B cell (primary cell): ENCODE data around the gene EPOP. TPM values are rescaled to one million over a fixed set of nuclear protein-coding genes. Genes with fewer than 3 reads are reported as not detected.

Source experiments
- ATAC-seq: fragments of 200-7000 bp; cut with Tn5 transposase; one replicate; pipeline ENCODE4 v1.10.0; 2021; ENCODE audit warnings: low read depth, mild to moderate bottlenecking, moderate number of reproducible peaks, moderate library complexity
- CTCF ChIA-PET: fragments of 350-600 bp; sonication (Branson Sonifier 250); formaldehyde crosslinking; loops from one replicate; lab custom pipeline; 2021; ENCODE audit warnings: antibody characterized with exemption, inconsistent platforms; lab: Charles Lee
- POLR2A ChIA-PET: fragments of 350-600 bp; sonication (Branson Sonifier 250); formaldehyde crosslinking; loops from one replicate; lab custom pipeline; 2021; ENCODE audit warnings: antibody characterized with exemption; lab: Charles Lee
- DNase-seq: peaks from one replicate; pipeline ENCODE4 v3.0.0; 2013
- H2AFZ ChIP-seq: 2 replicates; pipeline ENCODE4 v1.6.1; 2012; ENCODE audit warnings: mild to moderate bottlenecking, low read depth, low read length; ENCODE audit not compliant: insufficient read depth, poor library complexity, severe bottlenecking
- H3K27ac ChIP-seq, 2 donors: 1 replicate in 1 of 2; 2 replicates in 1 of 2; pipeline ENCODE4 v1.5.1; 2012 to 2013; ENCODE audit warnings: low read length in 2 of 2, mild to moderate bottlenecking in 2 of 2, moderate library complexity in 1 of 2
- H3K27me3 ChIP-seq, 4 experiments: fragments of 200-600 bp in 1 of 4; sonication (generic) in 1 of 4; replicated peaks in 1 of 4; 1 replicate in 2 of 4; 2 replicates in 2 of 4; pipeline versions ENCODE4 v1.6.1 to v1.7.0; 2013 to 2016; ENCODE audit warnings: low read length in 3 of 4, mild to moderate bottlenecking in 2 of 4, mixed read lengths in 1 of 4, moderate library complexity in 1 of 4; ENCODE audit not compliant: insufficient read depth in 4 of 4, control insufficient read depth in 3 of 4; ENCODE audit errors: control extremely low read depth in 1 of 4
- H3K36me3 ChIP-seq, 2 experiments: replicated peaks in 1 of 2; 1 replicate in 1 of 2; 2 replicates in 1 of 2; pipeline versions ENCODE4 v1.6.1 to v1.7.1; 2013; ENCODE audit warnings: low read length in 1 of 2; ENCODE audit not compliant: insufficient read depth in 2 of 2, control insufficient read depth in 1 of 2; ENCODE audit errors: control extremely low read depth in 1 of 2, extremely low read depth in 1 of 2
- H3K4me1 ChIP-seq, 2 donors: fragments of 200-600 bp in 1 of 2; sonication (generic) in 1 of 2; 1 replicate in 1 of 2; 2 replicates in 1 of 2; pipeline versions ENCODE4 v1.5.1 to v1.6.1; 2013 to 2017; ENCODE audit warnings: low read length in 2 of 2; ENCODE audit not compliant: control insufficient read depth in 2 of 2, insufficient read depth in 2 of 2
- H3K4me2 ChIP-seq: replicated peaks from 2 replicates; pipeline ENCODE3; 2012; ENCODE audit warnings: mild to moderate bottlenecking, low read depth, low read length; ENCODE audit not compliant: poor library complexity, severe bottlenecking
- H3K4me3 ChIP-seq, 5 experiments: fragments of 200-600 bp in 1 of 5; sonication (generic) in 1 of 5; 1 replicate in 3 of 5; 2 replicates in 2 of 5; pipeline versions ENCODE4 v1.5.1 to v1.7.0; 2011 to 2016; ENCODE audit warnings: low read length in 4 of 5, mild to moderate bottlenecking in 4 of 5, low read depth in 2 of 5, control low read depth in 1 of 5, moderate library complexity in 1 of 5; ENCODE audit not compliant: insufficient read depth in 1 of 5; ENCODE audit errors: control extremely low read depth in 1 of 5, extremely low read depth in 1 of 5
- H3K79me2 ChIP-seq: fragments of 200-600 bp; sonication (generic); one replicate; pipeline ENCODE4 v1.6.0; 2016; ENCODE audit warnings: low read length; ENCODE audit not compliant: control insufficient read depth, insufficient read depth
- H3K9ac ChIP-seq: fragments of 200-600 bp; sonication (generic); 2 replicates; pipeline ENCODE4 v1.6.1; 2017; ENCODE audit warnings: mild to moderate bottlenecking, low read length, moderate library complexity
- H3K9me3 ChIP-seq, 3 donors: one replicate each; pipeline versions ENCODE4 v1.6.1 to v1.7.1; 2013; ENCODE audit warnings: low read length in 2 of 3; ENCODE audit not compliant: control insufficient read depth in 2 of 3, insufficient read depth in 1 of 3; ENCODE audit errors: control extremely low read depth in 1 of 3
- H4K20me1 ChIP-seq: 2 replicates; pipeline ENCODE4 v1.6.0; 2012; ENCODE audit warnings: mild to moderate bottlenecking, low read length; ENCODE audit not compliant: insufficient read depth, control insufficient read depth, poor library complexity, severe bottlenecking
- H3K27ac Mint-ChIP-seq: one replicate; pipeline ENCODE4 v1.8.0; 2021; ENCODE audit warnings: mixed read lengths
- H3K27me3 Mint-ChIP-seq: one replicate; pipeline ENCODE4 v1.8.0; 2021; ENCODE audit warnings: mixed read lengths
- H3K4me1 Mint-ChIP-seq: one replicate; pipeline ENCODE4 v1.8.0; 2021; ENCODE audit warnings: mixed read lengths
- H3K4me3 Mint-ChIP-seq: one replicate; pipeline ENCODE4 v1.8.0; 2021; ENCODE audit warnings: mixed read lengths
- H3K9me3 Mint-ChIP-seq: one replicate; pipeline ENCODE4 v1.8.0; 2022; ENCODE audit warnings: mixed read lengths; ENCODE audit not compliant: insufficient read depth
- CTCF ChIP-seq: fragments of 200-600 bp; IDR thresholded peaks from one replicate; pipeline ENCODE4 v1.8.0; 2022; ENCODE audit warnings: antibody characterized with exemption, mild to moderate bottlenecking
- EZH2 ChIP-seq: IDR thresholded peaks from 2 replicates; pipeline ENCODE4 v1.6.1; 2012; ENCODE audit warnings: borderline replicate concordance, low read depth, mild to moderate bottlenecking, moderate library complexity, low read length; ENCODE audit not compliant: insufficient read depth, poor library complexity, severe bottlenecking
- WGBS: methylation state at CpG from one replicate; pipeline ENCODE4 v1.1.5; 2013; ENCODE audit warnings: missing lambda C conversion rate; ENCODE audit not compliant: insufficient coverage; 5-methylcytosine and 5-hydroxymethylcytosine counted together
- intact Hi-C: fragments of 100-400 bp; cut with micrococcal nuclease; formaldehyde crosslinking; loops from one replicate; pipeline ENCODE4 v1.10.0; 2022
- polyA plus RNA-seq: library from polyadenylated mRNA; depleted of rRNA; stranded (reverse); fragments of >200 nt; gene quantifications from 2 replicates; pipeline ENCODE4 v1.2.3, GENCODE V29; 2012
- total RNA-seq, 2 donors: library from RNA; stranded (reverse); fragments of 120-200 nt in 1 of 2; gene quantifications; 1 replicate in 1 of 2; 2 replicates in 1 of 2; pipeline versions ENCODE4 v1.2.3 to v1.2.4, GENCODE V29; 2013 to 2022

The EPOP gene
- total and polyA plus RNA-seq, 2 donors (not counting 1 experiment from before 2014, with no cell fraction given) = 0.66 to 1.2 TPM

- no peak for TF ChIP-seq CTCF
- intact Hi-C loops = no loop called here
- Histone ChIP-seq H4K20me1 (no peaks in the 10 kb centered on the region), H3K27me3 (peaks cover 0 to 45% (median 4%) of the 10 kb centered on the region in 4 experiments), H3K4me1 (peaks cover 0 to 8% of the 10 kb centered on the region in 2 donors), H3K4me2 (peak overlapping the region; percentile 24), H3K4me3 (no peak overlapping the region), H3K9me3 (peaks cover 0 to 3% (median 0%) of the 10 kb centered on the region in 3 donors), H2AFZ (peak overlapping the region; percentile 15), H3K36me3 (no peaks in the 10 kb centered on the region), H3K9ac (no peak overlapping the region), H3K79me2 (no peaks in the 10 kb centered on the region), H3K27ac (no peak overlapping the region)
- no peak for DNase-seq
- H3K27ac Mint-ChIP-seq = no peak overlapping the region
- 43% methylated on average over 12 of the region's 21 CpGs for WGBS
- no peak overlapping the region for H3K4me3 Mint-ChIP-seq
- no peaks in the 10 kb centered on the region for H3K9me3 Mint-ChIP-seq
- CTCF ChIA-PET = interaction anchor here (1.2 to 1.5 kb wide), 2 partner anchors 12 to 97 kb away, joined by 4 read pairs; no protein-coding TSS in a partner anchor
- ATAC-seq = no peak
- H3K4me1 Mint-ChIP-seq = peaks cover 4% of the 10 kb centered on the region
- POLR2A ChIA-PET = no interaction called here
- H3K27me3 Mint-ChIP-seq = peaks cover 41% of the 10 kb centered on the region
Observed at GRCh38 chr17:38654411-38655398, 20.1 kb downstream of the EPOP start.

- no peak overlapping the region for H3K4me2 ChIP-seq
- WGBS = 83% methylated on average over 1 of the region's 5 CpGs
- CTCF ChIA-PET = interaction anchor here (1.2 to 1.5 kb wide), 3 partner anchors 13 to 591 kb away, joined by 3 to 4 read pairs (median 4); no protein-coding TSS in a partner anchor
- no peaks in the 10 kb centered on the region for H4K20me1 ChIP-seq
- Mint-ChIP-seq H3K4me1 (peaks cover 4% of the 10 kb centered on the region), H3K4me3 (no peak overlapping the region), H3K9me3 (no peaks in the 10 kb centered on the region), H3K27ac (no peak overlapping the region), H3K27me3 (peaks cover 40% of the 10 kb centered on the region)
- TF ChIP-seq CTCF (no peak), EZH2 (no peak)
- no peak overlapping the region for H3K27ac ChIP-seq
- H3K4me1 ChIP-seq = peaks cover 0 to 8% of the 10 kb centered on the region in 2 donors
- H2AFZ ChIP-seq = no peak overlapping the region
- peaks cover 0 to 3% (median 0%) of the 10 kb centered on the region in 3 donors for H3K9me3 ChIP-seq
- POLR2A ChIA-PET = no interaction called here
- intact Hi-C loops = no loop called here
- no peak for ATAC-seq
- no peaks in the 10 kb centered on the region for H3K36me3 ChIP-seq
- DNase-seq = no peak
- H3K27me3 ChIP-seq = peaks cover 0 to 39% (median 4%) of the 10 kb centered on the region in 4 experiments
- no peak overlapping the region for H3K4me3 ChIP-seq
- H3K79me2 ChIP-seq = no peaks in the 10 kb centered on the region
- no peak overlapping the region for H3K9ac ChIP-seq
Observed at GRCh38 chr17:38653679-38654078, 21.1 kb downstream of the EPOP start.
